HFF-Myc (cell line): ENCODE results near the gene TOX2.

ENCODE experiments used
- DNase-seq: peaks from one replicate; pipeline ENCODE4 v3.0.0-alpha.2; 2011; ENCODE audit warnings: low read depth; ENCODE audit errors: extremely low read depth
- H3K4me3 ChIP-seq: replicated peaks from 2 replicates; pipeline ENCODE4 v1.5.1; 2011; ENCODE audit warnings: low read depth, mild to moderate bottlenecking, control low read depth, low read length
- TF ChIP-seq, protein P1 (sequence below): IDR thresholded peaks from 2 replicates; pipeline ENCODE4 v1.5.1; 2012; ENCODE audit warnings: mild to moderate bottlenecking, low read depth, low read length, control low read depth; ENCODE audit errors: missing control alignments

Gene TOX2

DNA sequence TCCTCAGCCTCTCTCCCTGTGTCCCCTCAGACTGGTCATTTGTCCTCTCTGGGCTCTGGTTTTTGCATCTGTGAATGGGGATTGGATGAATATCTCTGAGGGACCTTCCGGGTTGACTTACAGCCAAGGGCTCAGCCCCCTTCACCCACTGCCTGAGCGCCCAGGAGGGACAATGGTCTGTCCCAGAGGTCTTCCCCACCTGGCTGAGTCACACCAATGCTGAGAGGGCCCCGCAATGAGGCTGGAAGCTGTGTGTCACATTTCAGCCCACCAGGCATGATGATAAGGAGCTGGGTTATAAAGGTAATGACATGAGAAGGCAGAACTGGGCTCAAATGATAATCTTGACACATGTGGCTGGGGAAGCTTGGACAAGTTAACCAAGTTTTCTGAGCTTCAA lies 70.5 kb downstream of the TOX2 start:
- TF ChIP-seq, protein P1, sequence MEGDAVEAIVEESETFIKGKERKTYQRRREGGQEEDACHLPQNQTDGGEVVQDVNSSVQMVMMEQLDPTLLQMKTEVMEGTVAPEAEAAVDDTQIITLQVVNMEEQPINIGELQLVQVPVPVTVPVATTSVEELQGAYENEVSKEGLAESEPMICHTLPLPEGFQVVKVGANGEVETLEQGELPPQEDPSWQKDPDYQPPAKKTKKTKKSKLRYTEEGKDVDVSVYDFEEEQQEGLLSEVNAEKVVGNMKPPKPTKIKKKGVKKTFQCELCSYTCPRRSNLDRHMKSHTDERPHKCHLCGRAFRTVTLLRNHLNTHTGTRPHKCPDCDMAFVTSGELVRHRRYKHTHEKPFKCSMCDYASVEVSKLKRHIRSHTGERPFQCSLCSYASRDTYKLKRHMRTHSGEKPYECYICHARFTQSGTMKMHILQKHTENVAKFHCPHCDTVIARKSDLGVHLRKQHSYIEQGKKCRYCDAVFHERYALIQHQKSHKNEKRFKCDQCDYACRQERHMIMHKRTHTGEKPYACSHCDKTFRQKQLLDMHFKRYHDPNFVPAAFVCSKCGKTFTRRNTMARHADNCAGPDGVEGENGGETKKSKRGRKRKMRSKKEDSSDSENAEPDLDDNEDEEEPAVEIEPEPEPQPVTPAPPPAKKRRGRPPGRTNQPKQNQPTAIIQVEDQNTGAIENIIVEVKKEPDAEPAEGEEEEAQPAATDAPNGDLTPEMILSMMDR = no peak
- no peak overlapping the region for H3K4me3 ChIP-seq
- no peak for DNase-seq

- H3K4me3 ChIP-seq = no peak overlapping the region
- no peak for DNase-seq
- TF ChIP-seq, protein P1 = no peak
These were observed 71.1 kb downstream of the TOX2 start for GRCh38 chr20:43985608-43986316.

GRCh38 chr20:43987018-43987417 lies 72.4 kb downstream of the TOX2 start:
- H3K4me3 ChIP-seq = no peak overlapping the region
- DNase-seq = no peak
- TF ChIP-seq, protein P1 = no peak

DNA sequence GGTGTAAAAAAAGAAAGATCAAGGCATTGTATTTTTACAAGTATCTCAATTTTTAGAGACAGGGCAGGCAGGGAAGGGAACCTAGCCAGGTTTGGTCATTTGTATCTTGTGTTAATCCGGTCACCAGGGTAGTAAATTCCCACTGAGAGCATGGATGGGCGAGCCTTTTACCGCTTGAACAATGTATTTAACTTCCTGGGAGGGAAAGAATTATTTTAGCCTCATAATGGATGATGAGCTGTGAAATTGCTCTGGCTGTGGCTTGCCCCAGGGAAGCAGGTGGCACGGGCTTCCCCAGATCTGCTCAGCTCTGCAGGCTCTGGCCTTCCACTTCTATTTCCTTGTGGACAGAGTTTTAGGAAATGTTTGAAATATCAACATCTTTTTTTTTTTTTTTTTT lies 72.9 kb downstream of the TOX2 start:
- TF ChIP-seq, protein P1 = no peak
- DNase-seq = no peak
- no peak overlapping the region for H3K4me3 ChIP-seq

GRCh38 chr20:43988451-43988850 lies 73.8 kb downstream of the TOX2 start:
- TF ChIP-seq, protein P1 = no peak
- H3K4me3 ChIP-seq = no peak overlapping the region
- no peak for DNase-seq

DNA sequence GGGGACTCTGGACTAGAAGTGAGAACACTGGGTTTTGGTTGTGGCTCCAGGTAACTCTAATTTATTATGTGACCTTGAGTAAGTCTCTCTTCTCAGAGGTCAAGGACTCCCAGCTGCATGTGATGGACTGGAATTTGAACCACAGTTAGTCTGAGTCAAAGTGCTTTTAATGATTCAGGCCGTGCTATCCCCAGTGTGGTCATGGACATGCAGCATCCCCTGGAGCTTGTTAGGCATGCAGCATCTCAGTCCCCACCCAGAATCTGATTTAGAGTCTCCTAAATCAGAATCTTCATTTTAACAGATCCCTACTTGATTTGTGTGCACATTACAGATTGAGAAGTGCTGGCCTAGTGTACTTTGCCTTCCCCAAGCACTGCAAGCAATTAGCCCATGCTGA lies 74.2 kb downstream of the TOX2 start:
- no peak overlapping the region for H3K4me3 ChIP-seq
- no peak for DNase-seq
- TF ChIP-seq, protein P1 = no peak

DNA sequence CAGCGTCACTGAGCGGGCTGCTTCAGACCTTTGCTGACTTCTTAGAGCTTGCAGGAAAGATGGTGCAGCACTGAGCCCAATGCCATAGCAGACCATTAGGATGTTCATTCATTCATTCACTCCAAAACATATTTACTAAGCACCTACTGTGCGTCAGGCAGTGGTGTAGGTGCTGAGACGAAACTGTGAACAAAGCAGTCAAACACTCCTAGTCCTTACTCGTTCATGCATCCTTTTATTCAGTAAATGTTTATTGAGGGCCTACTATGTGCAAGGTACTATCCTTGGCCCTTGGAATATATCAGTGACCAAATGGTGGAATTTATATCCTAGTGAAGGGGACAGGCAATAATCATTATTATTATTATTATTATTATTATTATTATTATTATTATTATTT lies 76.6 kb downstream of the TOX2 start:
- TF ChIP-seq, protein P1 = no peak
- no peak overlapping the region for H3K4me3 ChIP-seq
- no peak for DNase-seq
